Right lobe of liver (tissue), 6 donors: ENCODE measurements around the gene SULT4A1. TPM values are rescaled to one million over a fixed set of nuclear protein-coding genes. Genes with fewer than 3 reads are reported as not detected.
A peak's percentile ranks its signal among the peaks of the same experiment; 100 is the strongest.

ENCODE experiments used
- ATAC-seq, 4 donors: fragments of 200-7000 bp; cut with Tn5 transposase; one replicate each; pipeline ENCODE4 v1.9.1; 2020; ENCODE audit warnings: mild to moderate bottlenecking in 4 of 4, moderate library complexity in 4 of 4
- DNase-seq, 3 donors: peaks; one replicate each; pipeline ENCODE4 v3.0.0-alpha.2; 2020
- H3K27ac ChIP-seq, 3 donors: fragments of 200-600 bp; one replicate each; pipeline ENCODE4 v1.8.0; 2022
- H3K27me3 ChIP-seq, 2 donors: fragments of 200-600 bp; one replicate each; pipeline ENCODE4 v1.8.0; 2022
- H3K36me3 ChIP-seq, 4 donors: fragments of 200-600 bp; sonication (generic) in 1 of 4; one replicate each; pipeline versions ENCODE4 v1.5.1 to v1.8.0; 2017 to 2022; ENCODE audit warnings: control low read depth in 1 of 4
- H3K4me1 ChIP-seq, 4 donors: fragments of 200-600 bp; sonication (generic) in 1 of 4; one replicate each; pipeline versions ENCODE4 v1.5.1 to v1.8.0; 2017 to 2022; ENCODE audit warnings: control low read depth in 1 of 4
- H3K4me3 ChIP-seq, 3 donors: fragments of 200-600 bp; one replicate each; pipeline ENCODE4 v1.8.0; 2022
- H3K9me3 ChIP-seq, 4 donors: fragments of 200-600 bp; sonication (generic) in 1 of 4; one replicate each; pipeline versions ENCODE4 v1.5.1 to v1.8.0; 2017 to 2022; ENCODE audit warnings: control low read depth in 1 of 4
- POLR2A ChIP-seq: fragments of 450-650 bp; IDR thresholded peaks from one replicate; pipeline ENCODE4 v1.6.1; 2017; ENCODE audit warnings: antibody characterized with exemption, mild to moderate bottlenecking
- WGBS: methylation state at CpG from one replicate; pipeline ENCODE4 v1.1.6; 2018; ENCODE audit warnings: low coverage, low lambda C conversion rate; ENCODE audit not compliant: insufficient coverage; ENCODE audit errors: missing lambda C conversion rate; 5-methylcytosine and 5-hydroxymethylcytosine counted together
- intact Hi-C, 2 donors: fragments of 100-400 bp; cut with DNase I; formaldehyde crosslinking; loops; one replicate each; pipeline versions ENCODE4 v1.11.2 to v1.14.1; 2022
- total RNA-seq, 6 experiments: library from RNA; depleted of rRNA in 2 of 6; stranded (reverse); fragments of >200 nt in 2 of 6; fragmentation: NEBNext Ultra II Directional in 3 of 6; extraction: Animal tissue kit (Norgen Biotek cat#: 25700) in 3 of 6; gene quantifications; one replicate each; pipeline versions ENCODE4 v1.1.0 to v1.2.4, GENCODE V29; 2016 to 2023
- TF ChIP-seq, protein P1 (sequence below), 4 donors: fragments of 200-600 bp in 3 of 4; fragments of 450-650 bp in 1 of 4; IDR thresholded peaks; one replicate each; pipeline versions ENCODE4 v1.5.1 to v1.8.0; 2016 to 2022; ENCODE audit warnings: antibody characterized with exemption in 4 of 4, mild to moderate bottlenecking in 2 of 4
- donor health status: DM: no; HTN: yes; CAD: no.
- donor health status: DM: no; HTN: no; CAD: no.
- donor health status: DM: no; HTN: no; CAD: no.
- donor health status: DM: no; HTN: yes; CAD: no.
- donor health status: DM: no; HTN: yes; CAD: no.

Gene SULT4A1
- total RNA-seq, 6 experiments from 2014 or later = 0.09 to 0.20 (median 0.15) TPM; not detected in 2

- TF ChIP-seq, protein P1, sequence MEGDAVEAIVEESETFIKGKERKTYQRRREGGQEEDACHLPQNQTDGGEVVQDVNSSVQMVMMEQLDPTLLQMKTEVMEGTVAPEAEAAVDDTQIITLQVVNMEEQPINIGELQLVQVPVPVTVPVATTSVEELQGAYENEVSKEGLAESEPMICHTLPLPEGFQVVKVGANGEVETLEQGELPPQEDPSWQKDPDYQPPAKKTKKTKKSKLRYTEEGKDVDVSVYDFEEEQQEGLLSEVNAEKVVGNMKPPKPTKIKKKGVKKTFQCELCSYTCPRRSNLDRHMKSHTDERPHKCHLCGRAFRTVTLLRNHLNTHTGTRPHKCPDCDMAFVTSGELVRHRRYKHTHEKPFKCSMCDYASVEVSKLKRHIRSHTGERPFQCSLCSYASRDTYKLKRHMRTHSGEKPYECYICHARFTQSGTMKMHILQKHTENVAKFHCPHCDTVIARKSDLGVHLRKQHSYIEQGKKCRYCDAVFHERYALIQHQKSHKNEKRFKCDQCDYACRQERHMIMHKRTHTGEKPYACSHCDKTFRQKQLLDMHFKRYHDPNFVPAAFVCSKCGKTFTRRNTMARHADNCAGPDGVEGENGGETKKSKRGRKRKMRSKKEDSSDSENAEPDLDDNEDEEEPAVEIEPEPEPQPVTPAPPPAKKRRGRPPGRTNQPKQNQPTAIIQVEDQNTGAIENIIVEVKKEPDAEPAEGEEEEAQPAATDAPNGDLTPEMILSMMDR (IDR thresholded peaks at IDR 0.05) = no peak
- no peak for TF ChIP-seq POLR2A
- H3K4me1 ChIP-seq = no peaks in the 10 kb centered on the region
- H3K27ac ChIP-seq = no peak overlapping the region
- no peaks in the 10 kb centered on the region for H3K9me3 ChIP-seq
- no peaks in the 10 kb centered on the region for H3K27me3 ChIP-seq
- DNase-seq (no peak), ATAC-seq (no peak)
- intact Hi-C loops = no loop called here
- H3K36me3 ChIP-seq = no peaks in the 10 kb centered on the region
- no peak overlapping the region for H3K4me3 ChIP-seq
- WGBS = 53% methylated on average over 5 of the region's 14 CpGs
Measured at GRCh38 chr22:43879901-43880540, 17.7 kb upstream of the SULT4A1 start.

DNA sequence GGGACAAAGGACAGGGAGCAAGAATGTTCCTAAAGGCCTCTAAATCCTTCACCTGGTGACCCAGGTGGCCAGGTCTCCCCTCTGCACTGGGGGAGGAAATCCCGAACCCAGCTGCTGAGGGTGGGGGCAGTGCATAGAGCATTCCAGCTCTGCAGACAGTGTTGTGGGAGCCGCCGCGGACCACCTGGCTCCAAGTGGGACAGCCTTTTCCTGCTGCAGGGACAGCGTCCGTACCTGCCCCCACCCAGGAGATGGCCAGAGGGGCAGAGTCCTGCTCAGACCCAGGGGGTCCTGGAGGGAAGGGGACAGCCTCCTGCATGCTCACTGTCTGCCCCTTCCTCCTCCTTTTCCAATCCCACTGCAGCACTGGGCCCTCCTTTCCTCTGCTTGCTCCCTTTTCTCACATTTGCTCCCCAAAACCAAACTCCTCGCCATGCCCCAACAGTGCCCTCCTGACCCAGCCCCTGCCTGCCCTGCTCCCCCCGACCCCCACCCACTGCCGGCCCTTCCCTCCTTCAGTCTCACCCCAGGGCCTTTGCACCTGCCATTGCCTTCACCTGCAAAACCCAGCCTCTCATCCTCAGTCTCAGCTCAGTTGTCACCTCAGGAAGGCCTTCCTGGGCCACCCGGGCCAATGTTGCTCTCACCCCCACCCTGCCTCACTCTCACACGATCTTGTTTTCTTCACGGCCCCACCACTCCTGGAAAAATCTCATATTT is 16.7 kb upstream of the SULT4A1 start:
- 53% methylated on average over 6 of the region's 12 CpGs for WGBS
- peak in 1 of 3 donors; percentile 22 for DNase-seq

DNA sequence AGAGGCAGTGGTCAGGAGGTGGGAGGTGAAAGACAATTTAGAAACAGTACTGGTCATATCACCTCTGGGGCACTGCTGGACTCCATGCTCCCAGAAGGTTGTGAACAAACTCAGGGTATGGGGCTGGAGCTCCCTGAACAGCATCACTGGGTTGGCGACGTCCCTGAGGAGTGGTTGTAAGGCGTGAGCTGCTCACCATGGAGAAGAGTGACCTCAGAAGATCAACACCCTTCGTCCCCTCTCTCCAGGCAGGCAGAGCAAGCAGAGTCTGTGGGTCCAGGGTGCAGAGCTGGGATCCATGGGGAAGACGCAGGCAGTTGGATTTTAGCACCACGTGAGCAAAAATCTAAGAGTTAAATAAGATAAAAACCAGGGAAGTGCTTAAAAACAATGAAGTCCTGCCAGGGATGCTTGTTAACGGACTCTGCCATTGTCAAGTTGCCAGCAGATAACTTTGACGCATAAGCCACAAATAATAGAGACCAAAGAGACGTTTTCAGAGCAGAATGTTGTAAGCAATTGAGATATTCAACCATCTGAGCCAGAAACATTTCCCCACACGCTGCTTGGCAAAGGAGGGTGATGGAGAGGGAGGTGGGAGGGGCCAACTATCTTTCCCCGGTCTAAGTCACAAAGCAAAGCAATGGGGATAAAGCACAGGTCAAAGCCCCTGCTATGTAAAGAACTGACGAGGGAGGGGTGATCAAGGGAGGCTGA is 15.9 kb upstream of the SULT4A1 start:
- ATAC-seq (no peak), DNase-seq (no peak)
- Histone ChIP-seq H3K36me3 (no peaks in the 10 kb centered on the region), H3K4me1 (no peaks in the 10 kb centered on the region), H3K9me3 (no peaks in the 10 kb centered on the region), H3K27ac (no peak overlapping the region), H3K4me3 (no peak overlapping the region), H3K27me3 (no peaks in the 10 kb centered on the region)
- intact Hi-C loops = no loop called here
- WGBS = 39% methylated on average over 12 of the region's 12 CpGs
- TF ChIP-seq POLR2A = no peak
- TF ChIP-seq, protein P1 (IDR thresholded peaks at IDR 0.05) = no peak

More for the DNA sequence above, 16.7 kb upstream of the SULT4A1 start:
- Histone ChIP-seq H3K9me3 (no peaks in the 10 kb centered on the region), H3K36me3 (no peaks in the 10 kb centered on the region), H3K4me3 (no peak overlapping the region), H3K27me3 (no peaks in the 10 kb centered on the region), H3K4me1 (no peaks in the 10 kb centered on the region), H3K27ac (no peak overlapping the region)
- no peak for ATAC-seq
- intact Hi-C loops = no loop called here
- TF ChIP-seq POLR2A = no peak
- TF ChIP-seq, protein P1 (IDR thresholded peaks at IDR 0.05) = no peak

- Histone ChIP-seq H3K36me3 (no peaks in the 10 kb centered on the region), H3K4me3 (no peak overlapping the region), H3K4me1 (no peaks in the 10 kb centered on the region), H3K27me3 (no peaks in the 10 kb centered on the region), H3K27ac (no peak overlapping the region), H3K9me3 (no peaks in the 10 kb centered on the region)
- WGBS = 53% methylated on average over 3 of the region's 5 CpGs
- TF ChIP-seq, protein P1 (IDR thresholded peaks at IDR 0.05) = no peak
- no peak for TF ChIP-seq POLR2A
- intact Hi-C loops = no loop called here
- no peak for ATAC-seq
- no peak for DNase-seq
Measured at GRCh38 chr22:43876866-43877509, 14.7 kb upstream of the SULT4A1 start.
